BLaER1 (cell line): Measurements from ENCODE around the gene NCLN.
A peak's percentile ranks its signal among the peaks of the same experiment; 100 is the strongest.
"Not testable (repeated sequence)": the region's sequence is repeated elsewhere in the genome, so short reads cannot be mapped to it uniquely, and the experiment has no call there.

ENCODE experiments used
- H3K27ac ChIP-seq: shearing (Covaris generic); formaldehyde crosslinking; 2 replicates; pipeline ENCODE4 v1.8.1; 2022
- H3K27me3 ChIP-seq: shearing (Covaris generic); formaldehyde crosslinking; 2 replicates; pipeline ENCODE4 v1.8.1; 2022
- H3K36me3 ChIP-seq: shearing (Covaris generic); formaldehyde crosslinking; 2 replicates; pipeline ENCODE4 v1.8.1; 2022
- H3K4me1 ChIP-seq: shearing (Covaris generic); formaldehyde crosslinking; 2 replicates; pipeline ENCODE4 v1.8.1; 2022
- H3K4me2 ChIP-seq: shearing (Covaris generic); formaldehyde crosslinking; 2 replicates; pipeline ENCODE4 v1.8.1; 2022
- H3K4me3 ChIP-seq: shearing (Covaris generic); formaldehyde crosslinking; 2 replicates; pipeline ENCODE4 v1.8.1; 2022
- H3K9ac ChIP-seq: shearing (Covaris generic); formaldehyde crosslinking; 2 replicates; pipeline ENCODE4 v1.8.1; 2022
- H3K9me3 ChIP-seq: shearing (Covaris generic); formaldehyde crosslinking; 2 replicates; pipeline ENCODE4 v1.8.1; 2022
- H4K20me1 ChIP-seq: shearing (Covaris generic); formaldehyde crosslinking; 2 replicates; pipeline ENCODE4 v1.8.1; 2022
- Cebpa-rat ChIP-seq: shearing (Covaris generic); IDR thresholded peaks from 2 replicates; pipeline ENCODE4 v1.8.1; 2022

Gene NCLN

GRCh38 chr19:3216874-3217273, 31.1 kb downstream of the NCLN start:
- no peak for TF ChIP-seq Cebpa-rat
- Histone ChIP-seq H3K4me1 (peaks cover 37% of the 10 kb centered on the region), H3K27me3 (no peaks in the 10 kb centered on the region), H4K20me1 (no peaks in the 10 kb centered on the region), H3K36me3 (peaks cover 12% of the 10 kb centered on the region; the same call in 1 of the 2 replicates), H3K9ac (no peak overlapping the region), H3K27ac (no peak overlapping the region), H3K4me2 (no peak overlapping the region), H3K9me3 (no peaks in the 10 kb centered on the region), H3K4me3 (no peak overlapping the region)

GRCh38 chr19:3220576-3220975, 34.8 kb downstream of the NCLN start:
- Histone ChIP-seq H3K4me2 (0 out of 2 replicates have a peak overlapping the region, but pooled peaks have one; percentile 17), H3K9me3 (no peaks in the 10 kb centered on the region), H3K27me3 (peaks cover 1% of the 10 kb centered on the region; the same call in 1 of the 2 replicates), H3K36me3 (no peaks in the 10 kb centered on the region; the same call in 1 of the 2 replicates), H3K4me1 (peaks cover 20% of the 10 kb centered on the region), H3K4me3 (no peak overlapping the region), H4K20me1 (no peaks in the 10 kb centered on the region), H3K27ac (no peak overlapping the region), H3K9ac (no peak overlapping the region)
- TF ChIP-seq Cebpa-rat, result no peak

- not testable (repeated sequence) for H3K4me3 ChIP-seq, H3K36me3 ChIP-seq, H3K27ac ChIP-seq, H3K4me2 ChIP-seq, H4K20me1 ChIP-seq, H3K27me3 ChIP-seq, H3K9me3 ChIP-seq, H3K9ac ChIP-seq
- H3K4me1 ChIP-seq, result peaks cover 30% of the 10 kb centered on the region
Measured at GRCh38 chr19:3221576-3221975, 35.8 kb downstream of the NCLN start.

GRCh38 chr19:3222709-3223108, 37.0 kb downstream of the NCLN start:
- no peak overlapping the region for H3K27ac ChIP-seq
- H3K4me3 ChIP-seq, result no peak overlapping the region
- H3K9ac ChIP-seq, result no peak overlapping the region

GRCh38 chr19:3224346-3225168, 38.8 kb downstream of the NCLN start, which contains the start of gene CELF5:
Gene CELF5 (plus strand): TSS chr19:3224661. CDS start chr19:3224740, 79 bp downstream.
- Histone ChIP-seq H3K9me3 (no peaks in the 10 kb centered on the region), H3K4me3 (peak within 1 kb of the TSS; percentile 73), H3K27me3 (peaks cover 11% of the 10 kb centered on the region; the same call in 1 of the 2 replicates), H3K4me2 (peak within 1 kb of the TSS; percentile 80), H4K20me1 (peaks cover 25% of the 10 kb centered on the region; the same call in 1 of the 2 replicates), H3K36me3 (no peaks in the 10 kb centered on the region), H3K9ac (peak within 1 kb of the TSS; percentile 72; the same call in 1 of the 2 replicates), H3K27ac (no peak within 1 kb of the TSS), H3K4me1 (peaks cover 57% of the 10 kb centered on the region)
- no peak for TF ChIP-seq Cebpa-rat

More at GRCh38 chr19:3222709-3223108, 37.0 kb downstream of the NCLN start:
- H3K4me1 ChIP-seq, result peaks cover 40% of the 10 kb centered on the region
- H4K20me1 ChIP-seq, result peaks cover 17% of the 10 kb centered on the region; the same call in 1 of the 2 replicates
- no peaks in the 10 kb centered on the region for H3K9me3 ChIP-seq
- peaks cover 11% of the 10 kb centered on the region; the same call in 1 of the 2 replicates for H3K27me3 ChIP-seq
- TF ChIP-seq Cebpa-rat, result no peak
- H3K36me3 ChIP-seq, result no peaks in the 10 kb centered on the region
- no peak overlapping the region for H3K4me2 ChIP-seq

- H3K36me3 ChIP-seq, result no peaks in the 10 kb centered on the region
- peaks cover 11% of the 10 kb centered on the region; the same call in 1 of the 2 replicates for H3K27me3 ChIP-seq
- peaks cover 28% of the 10 kb centered on the region; the same call in 1 of the 2 replicates for H4K20me1 ChIP-seq
- no peaks in the 10 kb centered on the region for H3K9me3 ChIP-seq
- H3K9ac ChIP-seq, result no peak overlapping the region
- TF ChIP-seq Cebpa-rat, result no peak
- H3K4me2 ChIP-seq, result peak overlapping the region; percentile 62
- peaks cover 59% of the 10 kb centered on the region for H3K4me1 ChIP-seq
- H3K4me3 ChIP-seq, result no peak overlapping the region
- no peak overlapping the region for H3K27ac ChIP-seq
Measured at GRCh38 chr19:3225169-3225485, 39.4 kb downstream of the NCLN start.

- peak overlapping the region; percentile 62 for H3K4me2 ChIP-seq
Measured at GRCh38 chr19:3225677-3226093, 40.0 kb downstream of the NCLN start.

GRCh38 chr19:3227054-3227626, 41.4 kb downstream of the NCLN start:
- no peaks in the 10 kb centered on the region for H3K9me3 ChIP-seq
- peak overlapping the region; percentile 68; the same call in 1 of the 2 replicates for H3K4me2 ChIP-seq
- H3K27ac ChIP-seq, result no peak overlapping the region
- H3K9ac ChIP-seq, result no peak overlapping the region
- H3K4me3 ChIP-seq, result no peak overlapping the region
- TF ChIP-seq Cebpa-rat, result no peak
- H3K27me3 ChIP-seq, result peaks cover 11% of the 10 kb centered on the region; the same call in 1 of the 2 replicates
- H4K20me1 ChIP-seq, result peaks cover 35% of the 10 kb centered on the region; the same call in 1 of the 2 replicates
- H3K36me3 ChIP-seq, result no peaks in the 10 kb centered on the region
- H3K4me1 ChIP-seq, result peaks cover 46% of the 10 kb centered on the region

More at GRCh38 chr19:3225677-3226093, 40.0 kb downstream of the NCLN start:
- H3K36me3 ChIP-seq, result no peaks in the 10 kb centered on the region
- H3K4me3 ChIP-seq, result no peak overlapping the region; the same call in 1 of the 2 replicates
- peaks cover 11% of the 10 kb centered on the region; the same call in 1 of the 2 replicates for H3K27me3 ChIP-seq
- H3K9ac ChIP-seq, result no peak overlapping the region
- no peaks in the 10 kb centered on the region for H3K9me3 ChIP-seq
- no peak overlapping the region for H3K27ac ChIP-seq
- H3K4me1 ChIP-seq, result peaks cover 53% of the 10 kb centered on the region
- no peak for TF ChIP-seq Cebpa-rat
- peaks cover 31% of the 10 kb centered on the region; the same call in 1 of the 2 replicates for H4K20me1 ChIP-seq

GRCh38 chr19:3229346-3229743, 43.6 kb downstream of the NCLN start:
- H4K20me1 ChIP-seq, result peaks cover 35% of the 10 kb centered on the region; the same call in 1 of the 2 replicates
- H3K4me3 ChIP-seq, result no peak overlapping the region
- no peaks in the 10 kb centered on the region for H3K36me3 ChIP-seq
- H3K9me3 ChIP-seq, result no peaks in the 10 kb centered on the region
- no peak overlapping the region for H3K9ac ChIP-seq
- H3K27ac ChIP-seq, result no peak overlapping the region
- H3K27me3 ChIP-seq, result peaks cover 11% of the 10 kb centered on the region; the same call in 1 of the 2 replicates
- H3K4me1 ChIP-seq, result peaks cover 42% of the 10 kb centered on the region
- H3K4me2 ChIP-seq, result peak overlapping the region; percentile 74
- no peak for TF ChIP-seq Cebpa-rat
